ENCODE measurements around the gene POFUT1.

The POFUT1 gene

GRCh38 chr20:32208499-32209154 lies 947 bp downstream of the POFUT1 start:
- no peak for DNase-seq

- DNase-seq, result no peak
These were observed 2.3 kb downstream of the POFUT1 start for GRCh38 chr20:32209850-32210605.

GRCh38 chr20:32213870-32214269 lies 6.2 kb downstream of the POFUT1 start:
- DNase-seq, result no peak

- DNase-seq, result no peak
These were observed 7.5 kb downstream of the POFUT1 start for GRCh38 chr20:32215147-32215546.

- no peak for DNase-seq
These were observed 8.0 kb downstream of the POFUT1 start for GRCh38 chr20:32215729-32216128.

GRCh38 chr20:32216179-32217142 lies 8.8 kb downstream of the POFUT1 start:
- DNase-seq, result no peak

- DNase-seq, result no peak
These were observed 10.6 kb downstream of the POFUT1 start for GRCh38 chr20:32218156-32218900.

GRCh38 chr20:32224463-32224862 lies 16.8 kb downstream of the POFUT1 start:
- DNase-seq, result no peak

- no peak for DNase-seq
These were observed 18.7 kb downstream of the POFUT1 start for GRCh38 chr20:32226391-32226790.

GRCh38 chr20:32227306-32227705 lies 19.6 kb downstream of the POFUT1 start:
- no peak for DNase-seq

GRCh38 chr20:32227744-32228688 lies 20.3 kb downstream of the POFUT1 start:
- no peak for DNase-seq

GRCh38 chr20:32229251-32229747 lies 21.6 kb downstream of the POFUT1 start:
- DNase-seq, result no peak

GRCh38 chr20:32230707-32231106 lies 23.0 kb downstream of the POFUT1 start:
- no peak for DNase-seq

- DNase-seq, result no peak
These were observed 23.6 kb downstream of the POFUT1 start for GRCh38 chr20:32231245-32231644.

GRCh38 chr20:32231847-32232246 lies 24.2 kb downstream of the POFUT1 start:
- DNase-seq, result peak; percentile 33 to 38

GRCh38 chr20:32232326-32232886 lies 24.7 kb downstream of the POFUT1 start:
- DNase-seq, result no peak

GRCh38 chr20:32233286-32233685 lies 25.6 kb downstream of the POFUT1 start:
- DNase-seq, result no peak

- DNase-seq, result no peak
These were observed 26.6 kb downstream of the POFUT1 start for GRCh38 chr20:32234135-32234808.

- no peak for DNase-seq
These were observed 27.8 kb downstream of the POFUT1 start for GRCh38 chr20:32235331-32236047.

All from stimulated activated CD4-positive, alpha-beta T cell treated with anti-CD3 and anti-CD28 coated beads, Interleukin-2, amount 100 ng/mL, for 48 hours (primary cell).